Ectodermal cell (in vitro differentiated cells): ENCODE data around the gene TEDC2.

Experiments used
- H3K27ac ChIP-seq: 2 replicates; pipeline ENCODE4 v1.7.0; 2013; ENCODE audit warnings: mild to moderate bottlenecking, low read depth, low read length; ENCODE audit not compliant: insufficient read depth, poor library complexity, severe bottlenecking
- H3K27me3 ChIP-seq: 2 replicates; pipeline ENCODE4 v1.7.0; 2013; ENCODE audit warnings: mild to moderate bottlenecking, low read length; ENCODE audit not compliant: insufficient read depth, control insufficient read depth, poor library complexity, severe bottlenecking
- H3K36me3 ChIP-seq: one replicate; pipeline ENCODE4 v1.7.0; 2013; ENCODE audit warnings: low read length; ENCODE audit not compliant: control insufficient read depth, insufficient read depth
- H3K4me1 ChIP-seq: one replicate; pipeline ENCODE4 v1.7.0; 2013; ENCODE audit warnings: low read length; ENCODE audit not compliant: control insufficient read depth, insufficient read depth
- H3K4me3 ChIP-seq: 2 replicates; pipeline ENCODE4 v1.7.0; 2013; ENCODE audit warnings: low read depth, low read length, control low read depth; ENCODE audit not compliant: insufficient read depth
- H3K9me3 ChIP-seq: 2 replicates; pipeline ENCODE4 v1.7.0; 2013; ENCODE audit warnings: mild to moderate bottlenecking, low read length, moderate library complexity; ENCODE audit not compliant: control insufficient read depth
- WGBS, 2 experiments: methylation state at CpG; one replicate each; pipeline ENCODE4 v1.1.7; 2013; ENCODE audit warnings: missing lambda C conversion rate in 2 of 2; 5-methylcytosine and 5-hydroxymethylcytosine counted together

TEDC2 gene

GRCh38 chr16:2465653-2466415, 5.9 kb downstream of the TEDC2 start:
- Histone ChIP-seq H3K27ac (no peak overlapping the region), H3K36me3 (peaks cover 7% of the 10 kb centered on the region), H3K4me3 (no peak overlapping the region), H3K9me3 (no peaks in the 10 kb centered on the region), H3K27me3 (peaks cover 26% of the 10 kb centered on the region), H3K4me1 (peaks cover 25% of the 10 kb centered on the region)
- 87% methylated on average over 12 of the region's 12 CpGs for WGBS, 2 experiments

- peaks cover 2% of the 10 kb centered on the region for H3K36me3 ChIP-seq
- H3K4me1 ChIP-seq, result peaks cover 27% of the 10 kb centered on the region
- H3K4me3 ChIP-seq, result no peak overlapping the region
- no peaks in the 10 kb centered on the region for H3K9me3 ChIP-seq
- H3K27ac ChIP-seq, result no peak overlapping the region
- WGBS, 2 experiments, result 90 to 91% methylated on average over 29 of the region's 29 CpGs
- H3K27me3 ChIP-seq, result peaks cover 36% of the 10 kb centered on the region
These were observed 7.0 kb downstream of the TEDC2 start for GRCh38 chr16:2466667-2467527.

- Histone ChIP-seq H3K4me1 (peaks cover 30% of the 10 kb centered on the region), H3K9me3 (no peaks in the 10 kb centered on the region), H3K4me3 (peak overlapping the region; percentile 43), H3K36me3 (no peaks in the 10 kb centered on the region), H3K27me3 (peaks cover 44% of the 10 kb centered on the region), H3K27ac (no peak overlapping the region)
- 3 to 4% methylated on average over 80 of the region's 80 CpGs for WGBS, 2 experiments
These were observed 7.8 kb downstream of the TEDC2 start for GRCh38 chr16:2467528-2468232.

GRCh38 chr16:2468233-2468724, 8.4 kb downstream of the TEDC2 start:
- WGBS, 2 experiments, result 3% methylated on average over 38 of the region's 38 CpGs
- Histone ChIP-seq H3K4me3 (peak overlapping the region; percentile 43), H3K27me3 (peaks cover 50% of the 10 kb centered on the region), H3K4me1 (peaks cover 33% of the 10 kb centered on the region), H3K9me3 (no peaks in the 10 kb centered on the region), H3K27ac (no peak overlapping the region), H3K36me3 (no peaks in the 10 kb centered on the region)

GRCh38 chr16:2468725-2469398, 9.0 kb downstream of the TEDC2 start:
- no peaks in the 10 kb centered on the region for H3K36me3 ChIP-seq
- WGBS, 2 experiments, result 17 to 22% methylated on average over 13 to 14 of the region's 14 CpGs
- peak overlapping the region; percentile 43 for H3K4me3 ChIP-seq
- peaks cover 55% of the 10 kb centered on the region for H3K27me3 ChIP-seq
- peaks cover 36% of the 10 kb centered on the region for H3K4me1 ChIP-seq
- H3K27ac ChIP-seq, result no peak overlapping the region
- H3K9me3 ChIP-seq, result no peaks in the 10 kb centered on the region

GRCh38 chr16:2469399-2470233, 9.7 kb downstream of the TEDC2 start:
- no peak overlapping the region for H3K27ac ChIP-seq
- WGBS, 2 experiments, result 79 to 81% methylated on average over 16 of the region's 16 CpGs

GRCh38 chr16:2470234-2470601, 10.3 kb downstream of the TEDC2 start:
- H3K27ac ChIP-seq, result no peak overlapping the region
- no peaks in the 10 kb centered on the region for H3K9me3 ChIP-seq
- peaks cover 36% of the 10 kb centered on the region for H3K4me1 ChIP-seq
- H3K4me3 ChIP-seq, result no peak overlapping the region
- H3K27me3 ChIP-seq, result peaks cover 65% of the 10 kb centered on the region
- 90 to 94% methylated on average over 7 of the region's 7 CpGs for WGBS, 2 experiments
- no peaks in the 10 kb centered on the region for H3K36me3 ChIP-seq

More at GRCh38 chr16:2469399-2470233, 9.7 kb downstream of the TEDC2 start:
- Histone ChIP-seq H3K36me3 (no peaks in the 10 kb centered on the region), H3K4me3 (no peak overlapping the region), H3K9me3 (no peaks in the 10 kb centered on the region), H3K27me3 (peaks cover 63% of the 10 kb centered on the region), H3K4me1 (peaks cover 36% of the 10 kb centered on the region)

GRCh38 chr16:2470603-2471015, 10.7 kb downstream of the TEDC2 start:
- Histone ChIP-seq H3K27ac (no peak overlapping the region), H3K36me3 (no peaks in the 10 kb centered on the region), H3K4me1 (peaks cover 36% of the 10 kb centered on the region), H3K27me3 (peaks cover 69% of the 10 kb centered on the region), H3K4me3 (peak overlapping the region; percentile 28), H3K9me3 (no peaks in the 10 kb centered on the region)
- 49 to 53% methylated on average over 9 of the region's 9 CpGs for WGBS, 2 experiments
